ENCODE data around the gene EFCAB5.
"Not testable (repeated sequence)": the region's sequence is repeated elsewhere in the genome, so short reads cannot be mapped to it uniquely, and the experiment has no call there.

The EFCAB5 gene

DNA sequence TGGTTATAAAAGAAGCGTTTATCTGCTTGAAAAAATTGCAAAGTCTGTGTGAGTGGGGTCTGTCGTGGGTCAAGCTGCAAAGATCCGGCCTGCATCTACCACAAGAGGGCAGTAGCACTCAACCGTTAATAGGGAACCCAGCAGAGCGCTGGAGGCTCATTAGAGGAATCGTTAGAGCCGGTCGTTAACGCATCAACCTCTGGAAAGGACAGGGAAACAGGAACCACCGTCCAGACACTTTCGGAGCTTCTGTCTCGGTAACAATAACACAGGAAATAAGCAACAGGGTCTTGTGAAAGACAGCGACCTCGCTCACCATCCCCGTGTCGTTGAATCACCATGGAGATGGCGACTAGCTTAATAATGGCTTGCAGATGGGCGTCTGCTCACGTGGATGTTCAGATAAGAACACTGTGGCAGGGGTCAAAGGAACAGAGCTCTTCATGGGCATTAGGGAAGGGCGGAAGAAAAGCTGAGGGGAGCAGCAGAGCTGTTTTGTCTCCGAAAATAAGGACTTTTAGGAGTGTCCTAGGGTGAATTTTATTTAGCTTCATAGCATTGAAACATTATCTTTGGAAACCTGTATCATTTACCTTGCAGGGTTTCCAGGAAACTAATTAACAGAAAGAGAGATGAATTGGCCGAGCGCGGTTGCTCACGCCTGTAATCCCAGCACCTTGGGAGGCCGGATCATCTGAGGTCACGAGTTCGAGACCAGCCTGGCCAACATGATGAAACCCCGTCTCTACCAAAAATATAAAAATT lies 163.3 kb downstream of the EFCAB5 start:
- peak; percentile 90 for FAIRE-seq

DNA sequence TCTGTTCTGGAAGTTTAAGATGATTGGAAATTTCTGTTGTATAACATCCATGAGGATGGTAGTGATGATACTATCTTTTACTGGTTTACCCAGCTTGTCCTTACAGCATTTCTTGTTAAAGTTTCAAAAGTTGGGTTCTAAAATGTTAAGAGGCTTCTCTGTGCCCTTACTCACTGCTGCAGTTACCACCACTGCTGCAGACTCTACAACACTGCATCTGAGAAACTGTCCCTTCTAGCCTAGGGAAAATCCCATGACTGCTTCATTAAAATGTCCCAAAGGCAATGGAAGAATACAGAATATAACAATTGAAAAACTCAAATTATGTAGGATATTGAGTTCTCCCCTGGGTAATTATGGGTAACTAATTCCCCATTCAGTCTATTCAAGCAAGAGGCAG lies 171.4 kb downstream of the EFCAB5 start:
- FAIRE-seq, result peak; percentile 76

More for the DNA sequence above, 163.3 kb downstream of the EFCAB5 start:
- DNase-seq (ENCODE audit: insufficient read length, low spot score), result no peak
- no peak for TF ChIP-seq POLR2A (IDR thresholded peaks at IDR 0.05; ENCODE audit: low read depth, low read length)
- no peak for TF ChIP-seq POU2F2 (IDR thresholded peaks at IDR 0.05; ENCODE audit: low read depth, low read length)
- TF ChIP-seq POLR2AphosphoS5 (IDR thresholded peaks at IDR 0.05; ENCODE audit: low read depth, low read length), result no peak
- no peak for TF ChIP-seq TAF1 (IDR thresholded peaks at IDR 0.05; ENCODE audit: low read depth, low read length)
- peak; percentile 23; the same call in 1 of the 2 replicates for TF ChIP-seq SPI1 (IDR thresholded peaks at IDR 0.05; ENCODE audit: low read depth, low read length)
- TF ChIP-seq PAX5 (IDR thresholded peaks at IDR 0.05; ENCODE audit: insufficient read depth, low read length, severe bottlenecking), result no peak

DNA sequence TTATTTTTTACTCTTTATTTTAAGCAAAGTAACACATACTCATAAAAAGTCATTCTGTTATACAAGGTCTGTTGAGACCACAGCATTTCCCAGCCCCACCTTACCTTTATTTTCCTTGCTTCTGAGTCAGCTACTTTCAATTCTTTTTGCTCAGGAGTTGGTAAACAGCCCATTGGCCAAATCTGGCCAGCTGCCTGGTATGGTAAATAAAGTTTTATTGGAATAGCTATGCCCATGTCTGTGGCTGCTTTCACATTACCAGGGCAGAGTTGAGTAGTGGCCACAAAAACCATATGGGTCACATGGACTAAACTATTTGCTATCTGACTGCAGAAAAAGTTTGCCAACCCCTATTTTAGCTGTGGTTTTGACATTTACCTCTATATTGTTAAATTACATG lies 171.8 kb downstream of the EFCAB5 start:
- DNase-seq (ENCODE audit: insufficient read length, low spot score), result no peak
- peak; percentile 80 for FAIRE-seq
- TF ChIP-seq PAX5 (IDR thresholded peaks at IDR 0.05; ENCODE audit: insufficient read depth, low read length, severe bottlenecking) (no peak), POU2F2 (IDR thresholded peaks at IDR 0.05; ENCODE audit: low read depth, low read length) (no peak), TAF1 (IDR thresholded peaks at IDR 0.05; ENCODE audit: low read depth, low read length) (no peak), SPI1 (IDR thresholded peaks at IDR 0.05; ENCODE audit: low read depth, low read length) (no peak), POLR2A (IDR thresholded peaks at IDR 0.05; ENCODE audit: low read depth, low read length) (no peak), POLR2AphosphoS5 (IDR thresholded peaks at IDR 0.05; ENCODE audit: low read depth, low read length) (no peak)

More for the DNA sequence above, 171.4 kb downstream of the EFCAB5 start:
- DNase-seq (ENCODE audit: insufficient read length, low spot score), result no peak
- no peak for TF ChIP-seq POLR2A (IDR thresholded peaks at IDR 0.05; ENCODE audit: low read depth, low read length)
- no peak for TF ChIP-seq POLR2AphosphoS5 (IDR thresholded peaks at IDR 0.05; ENCODE audit: low read depth, low read length)
- TF ChIP-seq POU2F2 (IDR thresholded peaks at IDR 0.05; ENCODE audit: low read depth, low read length), result no peak
- no peak for TF ChIP-seq SPI1 (IDR thresholded peaks at IDR 0.05; ENCODE audit: low read depth, low read length)
- TF ChIP-seq PAX5 (IDR thresholded peaks at IDR 0.05; ENCODE audit: insufficient read depth, low read length, severe bottlenecking), result no peak
- TF ChIP-seq TAF1 (IDR thresholded peaks at IDR 0.05; ENCODE audit: low read depth, low read length), result no peak

DNA sequence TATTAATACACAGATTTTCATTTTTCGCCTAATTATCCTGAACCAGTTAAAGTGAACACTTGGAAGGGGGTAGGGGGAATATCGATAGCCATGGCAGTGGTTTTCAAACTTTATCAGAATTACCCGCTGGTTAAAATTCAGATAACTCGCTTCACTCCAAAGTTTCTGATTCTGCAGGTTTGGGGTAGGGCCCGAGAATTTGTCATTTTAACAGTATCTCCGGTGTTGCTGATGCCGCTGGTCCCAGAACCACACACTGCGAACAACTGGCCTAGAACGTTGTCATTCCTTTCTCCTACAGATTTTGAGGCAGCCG lies 174.9 kb downstream of the EFCAB5 start:
- no peak for TF ChIP-seq TAF1 (IDR thresholded peaks at IDR 0.05; ENCODE audit: low read depth, low read length)
- no peak for TF ChIP-seq POLR2AphosphoS5 (IDR thresholded peaks at IDR 0.05; ENCODE audit: low read depth, low read length)
- no peak for TF ChIP-seq SPI1 (IDR thresholded peaks at IDR 0.05; ENCODE audit: low read depth, low read length)
- no peak for TF ChIP-seq PAX5 (IDR thresholded peaks at IDR 0.05; ENCODE audit: insufficient read depth, low read length, severe bottlenecking)
- FAIRE-seq (no peak), DNase-seq (ENCODE audit: insufficient read length, low spot score) (no peak)

DNA sequence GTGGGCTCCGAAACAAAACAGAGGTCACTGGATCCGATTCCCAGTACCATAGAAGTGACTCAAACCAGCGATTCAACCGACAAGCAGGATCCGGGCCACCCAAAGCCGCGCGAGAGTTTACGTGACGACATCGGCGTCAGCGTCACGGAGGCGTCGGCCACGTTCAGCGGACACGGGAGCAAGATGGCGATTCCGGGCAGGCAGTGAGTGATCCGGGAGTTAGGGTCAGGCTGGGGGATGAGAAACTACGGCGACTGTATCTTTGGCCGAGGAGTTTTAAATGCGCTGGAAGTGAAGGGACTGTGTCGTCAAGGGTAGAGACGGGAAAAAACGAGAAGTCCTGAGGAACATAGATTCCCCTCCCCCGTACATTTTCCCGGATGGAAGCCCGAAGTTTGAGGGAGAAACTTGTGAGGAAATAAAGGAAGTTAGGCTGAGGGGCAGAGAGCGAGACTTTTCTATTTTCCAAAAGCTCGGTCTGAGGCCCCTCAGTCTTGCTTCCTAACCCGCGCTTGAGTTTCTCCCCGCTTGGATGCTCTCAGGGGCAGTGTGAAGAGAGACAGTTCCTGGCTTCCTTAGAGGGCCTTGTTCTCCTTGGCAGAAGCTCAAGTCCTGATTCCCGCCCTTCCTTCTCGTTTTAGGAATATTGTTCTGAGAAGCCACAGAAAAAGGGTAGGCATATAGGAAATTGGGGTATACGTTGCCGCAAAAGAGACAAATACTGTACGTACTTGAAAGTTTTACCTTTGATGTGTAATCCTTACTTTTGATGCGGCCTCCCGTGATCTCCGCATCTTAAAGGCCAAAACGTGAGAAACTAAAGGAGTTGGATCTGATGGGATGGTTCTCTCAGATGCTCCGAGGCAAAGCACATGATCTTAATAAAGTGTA lies 175.5 kb downstream of the EFCAB5 start, which contains the start of gene NSRP1:
NSRP1 (plus strand) TSS at position 156 of the 891 bp plus-strand sequence; CDS start at position 184, 28 bp downstream.
- FAIRE-seq (peak; percentile 100), DNase-seq (ENCODE audit: insufficient read length, low spot score) (peak; percentile 66)
- TF ChIP-seq POLR2AphosphoS5 (IDR thresholded peaks at IDR 0.05; ENCODE audit: low read depth, low read length), result peak; percentile 98
- TF ChIP-seq POU2F2 (IDR thresholded peaks at IDR 0.05; ENCODE audit: low read depth, low read length), result peak; percentile 80; the same call in 1 of the 2 replicates
- peak; percentile 98 for TF ChIP-seq POLR2A (IDR thresholded peaks at IDR 0.05; ENCODE audit: low read depth, low read length)
- TF ChIP-seq PAX5 (IDR thresholded peaks at IDR 0.05; ENCODE audit: insufficient read depth, low read length, severe bottlenecking), result peak; percentile 50
- peak; percentile 99 for TF ChIP-seq TAF1 (IDR thresholded peaks at IDR 0.05; ENCODE audit: low read depth, low read length)
- TF ChIP-seq SPI1 (IDR thresholded peaks at IDR 0.05; ENCODE audit: low read depth, low read length), result no peak; the same call in 1 of the 2 replicates

DNA sequence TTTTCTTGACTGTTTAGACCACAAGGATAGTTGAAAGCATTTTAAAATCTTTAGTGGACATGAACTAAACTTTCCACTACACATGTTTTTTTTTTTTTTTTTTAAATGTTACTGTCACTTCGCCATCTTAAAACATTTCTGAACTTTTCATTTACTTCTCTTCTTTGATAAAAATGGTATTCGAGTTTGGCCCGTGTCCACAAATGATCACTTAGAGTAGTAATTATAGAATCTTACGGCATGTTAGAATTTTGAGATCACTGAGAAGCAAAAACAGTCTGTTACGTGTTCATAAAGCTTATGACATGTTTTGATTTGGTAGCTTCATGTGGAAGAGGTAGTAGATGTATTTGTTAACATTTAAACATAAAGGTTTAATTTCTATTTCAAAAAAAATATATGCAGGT lies 176.2 kb downstream of the EFCAB5 start:
- TF ChIP-seq POLR2AphosphoS5 (IDR thresholded peaks at IDR 0.05; ENCODE audit: low read depth, low read length) (no peak), POU2F2 (IDR thresholded peaks at IDR 0.05; ENCODE audit: low read depth, low read length) (no peak), TAF1 (IDR thresholded peaks at IDR 0.05; ENCODE audit: low read depth, low read length) (no peak), PAX5 (IDR thresholded peaks at IDR 0.05; ENCODE audit: insufficient read depth, low read length, severe bottlenecking) (no peak), SPI1 (IDR thresholded peaks at IDR 0.05; ENCODE audit: low read depth, low read length) (no peak), POLR2A (IDR thresholded peaks at IDR 0.05; ENCODE audit: low read depth, low read length) (no peak)
- DNase-seq (ENCODE audit: insufficient read length, low spot score) (no peak), FAIRE-seq (no peak)

DNA sequence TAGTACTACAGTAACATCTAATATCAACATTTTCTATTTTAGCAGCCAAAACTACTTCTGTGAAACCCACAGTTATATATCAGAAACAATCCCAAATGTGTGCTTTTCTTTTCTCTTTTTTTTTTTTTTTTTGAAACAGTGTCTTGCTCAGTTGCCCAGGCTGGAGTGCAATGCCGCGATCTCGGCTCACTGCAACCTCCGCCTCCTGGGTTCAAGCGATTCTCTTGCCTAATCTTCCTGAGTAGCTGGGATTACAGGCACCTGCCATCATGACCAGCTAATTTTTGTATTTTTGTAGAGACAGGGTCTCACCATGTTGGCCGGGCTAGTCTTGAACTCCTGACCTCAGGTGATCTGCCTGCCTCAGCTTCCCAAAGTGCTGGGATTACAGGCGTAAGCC lies 177.2 kb downstream of the EFCAB5 start:
- not testable (repeated sequence) for DNase-seq (ENCODE audit: insufficient read length, low spot score); FAIRE-seq

DNA sequence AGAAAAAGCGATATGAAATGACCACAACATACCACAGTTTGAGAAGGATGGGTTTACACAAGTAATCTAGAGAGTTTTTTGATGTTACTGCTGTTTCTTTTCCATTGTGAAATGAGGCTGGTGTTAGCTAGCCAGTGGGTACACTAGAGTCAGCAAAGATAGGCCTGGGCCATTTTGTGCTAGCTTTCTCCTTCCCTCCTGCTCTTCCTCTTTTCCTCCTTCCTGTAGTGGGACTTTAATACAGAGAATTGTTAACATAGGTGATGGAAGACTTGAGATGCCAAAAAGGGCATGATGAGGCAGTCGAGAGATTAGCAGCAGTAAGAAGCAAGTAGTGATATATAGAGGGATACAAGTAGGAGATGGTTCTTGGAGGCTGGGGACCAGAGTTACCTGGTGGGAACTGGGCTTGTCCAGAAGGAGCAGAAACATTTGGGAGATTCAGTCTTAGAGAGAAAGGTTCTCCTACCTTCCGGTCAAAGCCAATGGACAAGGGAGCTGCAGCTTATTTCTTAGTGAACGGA lies 182.9 kb downstream of the EFCAB5 start:
- FAIRE-seq, result no peak
- TF ChIP-seq TAF1 (IDR thresholded peaks at IDR 0.05; ENCODE audit: low read depth, low read length) (no peak), POLR2AphosphoS5 (IDR thresholded peaks at IDR 0.05; ENCODE audit: low read depth, low read length) (no peak), POU2F2 (IDR thresholded peaks at IDR 0.05; ENCODE audit: low read depth, low read length) (no peak), SPI1 (IDR thresholded peaks at IDR 0.05; ENCODE audit: low read depth, low read length) (no peak), POLR2A (IDR thresholded peaks at IDR 0.05; ENCODE audit: low read depth, low read length) (no peak), PAX5 (IDR thresholded peaks at IDR 0.05; ENCODE audit: insufficient read depth, low read length, severe bottlenecking) (no peak)
- DNase-seq (ENCODE audit: insufficient read length, low spot score), result no peak

DNA sequence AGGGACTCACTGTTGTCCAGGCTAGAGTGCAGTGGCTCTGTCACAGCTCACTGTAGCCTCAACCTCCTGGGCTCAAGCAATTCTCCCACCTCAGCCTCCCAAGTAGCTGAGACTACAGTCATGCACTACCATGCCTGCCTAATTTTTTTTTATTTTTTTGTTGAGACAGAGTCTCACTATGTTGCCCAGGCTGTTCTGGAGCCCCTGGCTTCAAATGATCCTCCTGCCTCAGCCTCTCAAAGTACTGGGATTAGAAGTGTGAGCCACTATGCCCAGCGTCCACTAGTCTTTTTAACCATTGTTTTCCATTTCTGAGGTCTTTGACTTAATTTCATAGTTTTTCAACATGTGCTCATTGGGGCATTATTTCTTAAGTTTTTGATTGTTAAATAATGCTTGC lies 188.7 kb downstream of the EFCAB5 start:
- TF ChIP-seq TAF1 (IDR thresholded peaks at IDR 0.05; ENCODE audit: low read depth, low read length) (no peak), PAX5 (IDR thresholded peaks at IDR 0.05; ENCODE audit: insufficient read depth, low read length, severe bottlenecking) (no peak), SPI1 (IDR thresholded peaks at IDR 0.05; ENCODE audit: low read depth, low read length) (no peak), POLR2A (IDR thresholded peaks at IDR 0.05; ENCODE audit: low read depth, low read length) (no peak), POLR2AphosphoS5 (IDR thresholded peaks at IDR 0.05; ENCODE audit: low read depth, low read length) (no peak), POU2F2 (IDR thresholded peaks at IDR 0.05; ENCODE audit: low read depth, low read length) (no peak)
- FAIRE-seq, result no peak
- DNase-seq (ENCODE audit: insufficient read length, low spot score), result no peak

Data from GM12891 (cell line).